Measurements from ENCODE around the gene YIPF3. TPM values are rescaled to one million over a fixed set of nuclear protein-coding genes. Genes with fewer than 3 reads are reported as not detected.

YIPF3 gene
- total and polyA plus RNA-seq, 9 of the 15 experiments (the other 6 are each of a cell fraction or from before 2014, with no cell fraction given) = 27.5 to 75.3 (median 57.6) TPM

GRCh38 chr6:43481591-43482236 lies 35.0 kb downstream of the YIPF3 start (continued):
- TF ChIP-seq THAP12 (CRISPR knock-in tag; IDR thresholded peaks at IDR 0.05) (no peak), POLR2AphosphoS5 (IDR thresholded peaks at IDR 0.05; ENCODE audit: control insufficient read depth, insufficient read depth, low read depth, low read length) (no peak)

GRCh38 chr6:43481075-43481474 lies 35.7 kb downstream of the YIPF3 start:
- H3K27ac ChIP-seq (ENCODE audit: extremely low read depth, low read depth, low read length) = no peak overlapping the region
- 82% methylated on average over 2 of the region's 2 CpGs for WGBS (ENCODE audit: insufficient coverage, low coverage, missing lambda C conversion rate)
- FAIRE-seq (peak; percentile 44), ATAC-seq (peak; percentile 29), DNase-seq (ENCODE audit: extremely low read depth in 1 of 4, low spot score in 3 of 4) (no peak)
- peaks cover 23% of the 10 kb centered on the region for H3K79me2 ChIP-seq (ENCODE audit: control insufficient read depth, insufficient read depth, low read length)
- in situ Hi-C loops (cut with MboI) (no loop called here), intact Hi-C loops (cut with micrococcal nuclease) (no loop called here)
- ChIA-PET CTCF (ENCODE audit: low intra/inter-chr PET ratio) (no interaction called here), POLR2A (interaction anchor here (0.6 to 4.9 kb wide), 5 partner anchors 8 to 99 kb away, joined by 3 to 24 read pairs (median 4); no protein-coding TSS in a partner anchor)
- H4K20me1 ChIP-seq (replicated peaks; ENCODE audit: control insufficient read depth, insufficient read depth, low read length) = 0 out of 2 replicates have a peak, but pooled peaks cover 6% of the 10 kb centered on the region
- H3K4me3 ChIP-seq = no peak overlapping the region
- H3K27me3 ChIP-seq (ENCODE audit: control insufficient read depth in 2 of 2, insufficient read depth in 2 of 2, low read length in 2 of 2) = no peaks in the 10 kb centered on the region
- peaks cover 10% of the 10 kb centered on the region; the same call in 1 of the 3 replicates for H3K36me3 ChIP-seq (ENCODE audit: control insufficient read depth, insufficient read depth, low read length)
- H3K4me2 ChIP-seq (ENCODE audit: insufficient read depth, low read length) = no peak overlapping the region
- peaks cover 3% of the 10 kb centered on the region for H3K9me1 ChIP-seq (ENCODE audit: control insufficient read depth, insufficient read depth, low read length)
- H2AFZ ChIP-seq (ENCODE audit: low read depth, low read length) = no peak overlapping the region
- peaks cover 0 to 19% of the 10 kb centered on the region in 2 experiments; a peak in 4 of 5 replicates for H3K4me1 ChIP-seq (replicated peaks in 1 of 2; ENCODE audit: control insufficient read depth in 2 of 2, insufficient read depth in 2 of 2, low read length in 2 of 2)
- H3K9ac ChIP-seq (ENCODE audit: insufficient read depth in 1 of 2, low read depth in 2 of 2, low read length in 2 of 2) = no peak overlapping the region
- BruUV-seq (replicated peaks) = no TSS peak
- no peaks in the 10 kb centered on the region for H3K9me3 ChIP-seq (replicated peaks; ENCODE audit: control insufficient read depth, insufficient read depth, low read depth, low read length)
- TF ChIP-seq ATF3 (IDR thresholded peaks at IDR 0.05) (peak; percentile 66), ATF3 (CRISPR knock-in tag; conservative IDR thresholded peaks at IDR 0.05) (no peak), TFE3 (CRISPR knock-in tag; IDR thresholded peaks at IDR 0.05) (no peak), NKRF (IDR thresholded peaks at IDR 0.05; ENCODE audit: borderline replicate concordance) (no peak), XRCC3 (IDR thresholded peaks at IDR 0.05) (no peak), CEBPG (CRISPR knock-in tag; IDR thresholded peaks at IDR 0.05) (peak; percentile 80), CEBPG (tag; conservative IDR thresholded peaks at IDR 0.05 in 1 of 2, IDR thresholded peaks at IDR 0.05 in 1 of 2) (peak; percentile 68 to 72), ZNF280A (IDR thresholded peaks at IDR 0.05; ENCODE audit: low read depth, partially characterized antibody) (no peak)
